Measurements from ENCODE around the gene OPA1.
A peak's percentile ranks its signal among the peaks of the same experiment; 100 is the strongest.

Gene OPA1

DNA sequence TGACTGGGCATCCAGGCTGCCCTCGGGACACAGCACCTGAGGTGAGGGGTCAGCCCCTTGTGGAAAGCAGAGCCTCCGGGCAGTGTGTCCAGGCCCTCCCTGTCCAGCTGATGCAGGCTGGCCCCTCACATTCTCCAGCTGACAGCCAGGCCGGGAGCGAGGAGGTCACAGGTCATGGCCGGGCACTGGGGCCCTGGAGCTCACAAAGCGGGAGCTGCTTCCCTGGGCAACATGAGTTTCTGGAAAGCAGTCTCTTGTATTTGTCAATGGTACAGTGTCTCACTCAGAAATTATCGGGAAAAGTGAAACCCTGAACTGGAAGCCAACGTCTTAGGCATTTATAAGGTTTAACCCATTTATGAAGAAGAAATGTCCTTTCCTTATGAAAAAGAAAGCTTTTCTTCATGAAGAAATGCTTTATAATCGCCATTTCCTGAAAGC lies 118.5 kb downstream of the OPA1 start:
- DNase-seq: no peak

DNA sequence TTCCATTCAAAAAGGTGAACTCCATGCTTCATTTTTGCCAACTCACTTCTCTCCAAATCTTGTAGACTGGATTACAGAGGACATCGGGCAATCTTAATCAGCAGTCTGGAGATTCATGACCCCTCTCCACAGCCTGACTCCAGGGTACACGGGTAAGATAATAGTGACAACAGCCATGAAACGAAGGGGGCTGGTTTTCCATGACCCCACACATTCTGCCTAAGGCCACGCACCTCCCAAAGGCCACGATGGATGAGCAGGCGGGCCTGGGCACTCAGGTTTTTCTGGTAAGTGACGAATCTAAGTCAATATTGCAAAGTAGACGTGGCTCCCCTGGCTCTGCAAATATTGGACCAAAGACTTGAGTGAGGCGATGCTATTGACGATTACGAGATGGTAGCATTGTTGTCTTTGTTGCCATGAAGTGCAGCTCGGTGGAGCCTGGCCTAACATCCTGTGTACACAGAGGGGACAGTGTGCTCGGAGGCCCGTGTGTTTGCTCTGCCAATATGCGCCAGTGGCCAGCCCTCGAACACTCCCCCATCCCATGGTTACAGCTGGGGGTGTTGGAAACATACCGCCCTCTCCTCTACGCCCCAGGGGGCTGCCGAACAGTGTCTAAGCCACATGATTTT lies 119.1 kb downstream of the OPA1 start:
- no peak for DNase-seq

DNA sequence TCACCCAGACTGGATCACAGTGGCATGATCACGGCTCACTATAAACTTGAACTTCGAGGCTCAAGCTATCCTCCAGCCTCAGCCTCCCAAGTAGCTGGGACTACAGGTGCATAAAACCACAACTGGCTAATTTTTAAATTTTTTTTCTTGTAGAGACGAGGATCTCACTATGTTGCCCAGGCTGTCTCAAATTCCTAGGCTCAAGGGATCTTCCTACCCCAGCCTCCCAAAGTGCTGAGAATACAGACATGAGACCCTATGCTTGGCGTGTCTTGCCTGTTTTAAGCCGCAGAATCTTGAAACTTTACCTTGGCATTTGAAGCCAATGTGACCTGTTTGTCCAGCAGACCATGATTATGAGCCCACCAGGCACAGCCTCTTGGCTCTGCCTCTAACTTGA lies 119.9 kb downstream of the OPA1 start:
- DNase-seq: no peak

DNA sequence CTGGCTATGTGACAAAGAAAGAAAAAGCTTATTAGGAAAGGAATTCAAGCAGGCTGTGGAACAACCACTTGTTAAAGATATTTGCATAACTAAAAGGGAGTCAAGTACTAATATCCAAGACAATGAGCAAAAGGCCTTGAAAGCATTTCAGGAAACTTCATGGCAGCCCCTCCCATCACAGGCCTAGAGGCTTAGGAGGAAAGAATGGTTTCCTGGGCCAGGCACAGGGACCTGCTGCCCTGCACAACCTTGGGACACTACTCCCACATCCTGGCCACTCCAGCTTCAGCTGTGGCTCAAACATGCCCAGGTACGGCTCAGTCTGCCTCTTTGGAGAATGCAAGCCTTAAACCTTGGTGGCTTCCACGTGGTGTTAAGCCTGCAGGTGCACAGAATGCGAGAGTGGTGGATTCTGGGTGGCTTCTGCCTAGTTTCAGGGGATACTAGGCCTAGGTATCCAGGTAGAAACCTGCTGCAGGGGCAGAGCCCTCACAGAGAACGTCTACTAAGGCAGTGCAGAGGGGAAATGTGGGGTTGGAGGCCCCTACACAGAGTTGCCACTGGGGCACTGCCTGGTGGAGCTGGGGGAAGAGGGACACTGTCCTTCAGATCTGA lies 121.6 kb downstream of the OPA1 start:
- DNase-seq: no peak

DNA sequence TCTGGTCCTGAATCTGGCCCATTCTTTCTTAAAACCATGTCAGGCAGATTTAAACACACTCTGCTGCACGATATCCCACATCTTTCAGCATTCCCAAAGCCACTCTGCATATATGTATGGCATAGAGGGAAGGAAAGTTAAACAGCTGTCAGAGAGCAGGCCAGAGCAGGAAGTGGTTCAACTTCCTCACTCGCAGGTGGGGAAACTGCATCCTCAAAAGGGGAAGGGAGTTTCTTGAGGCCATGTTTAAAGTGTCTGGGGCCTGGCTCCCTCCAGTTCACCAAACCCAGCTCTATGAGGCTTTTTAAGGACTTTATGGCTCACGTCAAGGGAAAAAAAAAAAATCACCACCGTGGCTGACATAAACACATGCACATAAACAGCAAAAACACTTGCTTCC lies 123.1 kb downstream of the OPA1 start:
- no peak for DNase-seq

DNA sequence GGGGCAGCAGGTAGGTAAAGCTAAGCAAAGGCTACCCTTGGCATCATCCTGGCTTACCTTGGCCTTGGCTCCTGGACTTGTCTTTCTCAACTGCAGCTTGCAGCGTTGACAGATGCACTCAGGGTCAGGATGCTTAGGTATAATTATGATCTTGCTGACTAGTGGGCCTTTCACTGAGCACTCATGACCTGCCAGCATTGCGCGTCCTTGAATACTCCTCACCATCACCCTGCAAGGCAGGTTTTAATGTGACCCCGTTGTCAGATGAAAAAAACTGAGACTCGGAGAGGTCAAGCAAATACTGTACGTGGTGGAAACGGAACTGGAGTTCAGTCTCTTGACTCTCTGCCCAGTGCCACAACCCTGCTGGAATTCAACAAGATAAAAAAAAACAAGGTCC lies 126.7 kb downstream of the OPA1 start:
- DNase-seq: no peak

DNA sequence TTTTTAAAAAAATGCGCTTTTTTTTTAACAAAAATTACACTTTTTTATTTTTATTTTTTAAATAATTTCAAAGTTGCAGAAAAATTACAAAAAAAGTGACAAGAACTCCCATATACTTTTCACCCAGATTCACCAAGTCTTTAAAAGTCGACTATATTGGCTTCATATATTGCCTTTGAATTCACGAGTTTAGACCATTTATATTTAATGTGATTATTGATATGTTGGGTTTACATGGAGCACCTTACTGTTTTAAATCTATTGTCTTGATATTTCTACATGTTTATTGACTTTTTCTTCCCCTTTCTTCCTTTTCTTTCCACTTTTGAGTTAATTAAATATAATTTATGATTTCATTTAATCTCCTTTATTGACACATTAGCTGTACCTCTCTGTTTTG lies 127.2 kb downstream of the OPA1 start:
- no peak for DNase-seq

DNA sequence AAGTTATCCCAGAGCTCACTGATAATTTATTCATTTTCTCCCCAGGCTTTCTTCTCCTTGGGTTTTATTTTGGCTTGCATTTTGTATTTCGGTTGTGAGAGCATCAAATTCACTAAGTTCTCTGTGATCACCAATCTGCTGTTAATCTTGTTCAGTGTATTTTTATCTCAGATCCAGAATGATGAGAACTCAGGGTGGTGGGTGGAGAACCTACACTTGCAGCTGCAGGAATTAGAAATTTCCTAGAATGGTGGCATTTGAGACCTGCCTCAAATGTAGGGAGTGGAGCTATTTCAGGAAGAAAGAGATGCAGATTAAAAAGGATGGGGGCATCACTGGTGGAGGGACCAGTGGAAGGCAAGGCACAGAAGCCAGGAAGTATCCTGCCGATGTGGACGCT lies 129.6 kb downstream of the OPA1 start:
- DNase-seq: no peak

DNA sequence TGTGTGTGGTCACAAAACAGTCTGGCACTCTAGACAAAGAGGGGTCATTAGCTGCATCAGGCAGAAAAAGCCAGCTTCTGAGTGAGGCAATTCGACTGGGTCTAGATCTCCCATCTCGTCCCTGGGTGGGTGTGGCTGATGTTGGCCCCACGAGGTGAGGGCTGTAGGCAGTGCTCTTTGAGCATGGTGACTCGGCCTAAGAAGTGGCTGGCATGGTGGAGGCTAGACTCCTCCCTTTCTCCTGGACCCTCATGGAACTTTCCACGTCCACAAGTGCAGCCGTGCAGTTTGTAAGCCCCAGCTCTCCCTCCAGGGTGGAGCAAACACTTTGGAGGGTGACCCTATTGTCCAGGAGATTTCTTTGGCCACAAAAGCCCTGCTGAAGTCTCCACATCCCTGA lies 134.1 kb downstream of the OPA1 start:
- DNase-seq: no peak

DNA sequence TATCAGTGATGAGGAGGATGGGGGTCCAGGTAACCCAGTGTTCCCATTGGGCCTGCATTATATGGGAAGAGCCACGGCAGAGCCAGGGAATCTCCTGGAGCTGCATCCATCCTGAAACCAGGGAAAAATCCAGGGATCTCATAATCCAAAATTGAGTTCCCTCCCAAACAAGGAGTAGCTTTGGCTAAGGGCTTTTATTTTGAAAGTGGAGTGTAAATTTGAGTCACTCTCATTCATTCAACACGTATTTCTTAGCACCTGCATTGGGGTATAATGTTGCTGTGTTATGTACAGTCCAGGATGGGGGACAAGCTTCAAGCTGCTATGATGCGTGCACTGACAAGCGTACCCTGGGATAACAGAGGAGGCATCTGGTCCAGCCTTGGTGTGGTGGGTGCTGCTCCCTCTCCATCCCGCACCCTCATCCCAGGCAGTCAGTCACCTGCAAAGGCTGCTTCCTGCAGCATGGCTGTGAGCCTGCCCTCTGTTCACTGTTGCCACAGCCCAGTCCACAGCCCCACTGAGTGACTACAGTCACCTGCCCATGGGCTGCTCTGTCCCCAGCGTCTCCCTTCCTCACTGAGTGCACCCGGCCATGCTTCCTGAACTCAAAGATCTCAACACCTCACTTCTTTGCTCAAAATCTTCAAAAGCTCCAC lies 135.6 kb downstream of the OPA1 start:
- DNase-seq: no peak

DNA sequence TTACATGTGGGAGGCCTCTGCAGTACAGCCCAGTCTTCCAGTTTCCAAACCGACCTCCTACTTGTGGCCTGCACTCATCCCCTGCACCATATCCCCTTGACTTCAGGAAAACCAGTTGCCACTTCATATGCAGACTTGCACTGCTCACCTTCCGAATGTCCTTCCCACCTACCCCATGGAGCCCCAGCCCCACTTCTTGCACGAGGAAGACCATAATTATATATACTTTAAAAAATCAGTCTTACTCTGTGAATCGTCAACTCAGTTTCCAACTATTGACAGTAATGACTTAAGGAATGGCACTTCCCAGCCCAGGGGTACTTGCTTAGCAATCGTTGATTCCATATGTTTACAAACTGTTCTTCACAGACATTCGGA lies 136.1 kb downstream of the OPA1 start:
- no peak for DNase-seq

DNA sequence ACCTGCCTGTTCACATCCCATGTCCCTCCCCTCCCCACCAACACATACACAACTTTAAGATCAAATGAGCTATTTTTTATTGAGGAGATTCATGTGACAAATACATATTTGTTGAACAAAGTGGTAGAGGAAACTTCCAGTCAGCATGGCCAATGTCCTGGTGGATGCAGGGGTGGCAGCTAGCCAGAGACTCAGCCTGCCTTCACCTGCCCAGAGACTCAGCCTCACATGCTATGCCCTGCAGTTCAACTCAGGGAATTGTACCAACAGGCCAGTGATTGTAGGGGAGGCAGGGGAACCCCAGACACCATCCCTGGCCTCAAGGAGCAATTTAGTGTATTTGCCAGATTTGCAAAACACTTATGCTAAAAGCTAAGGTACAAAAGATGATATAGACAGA lies 136.6 kb downstream of the OPA1 start:
- DNase-seq: no peak

DNA sequence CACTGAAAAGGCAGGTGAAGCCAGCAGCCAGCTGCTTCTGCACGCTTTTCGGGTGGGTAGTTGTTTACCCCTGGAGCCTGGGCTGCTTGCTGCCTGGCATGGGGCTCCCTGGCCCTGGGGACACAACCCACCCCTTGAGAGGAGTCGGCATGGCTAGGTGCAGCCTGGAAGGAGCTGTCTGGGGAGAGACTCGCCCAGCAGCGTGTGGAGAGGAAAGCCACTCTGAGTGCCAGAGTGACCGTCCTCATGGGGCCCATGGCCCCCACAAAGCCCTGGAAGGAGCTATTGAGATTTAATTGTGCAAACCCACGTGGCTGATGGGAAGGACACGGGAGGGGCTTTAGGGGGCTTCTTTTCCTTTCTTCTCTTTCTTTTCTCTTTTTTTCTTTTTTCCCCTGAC lies 137.5 kb downstream of the OPA1 start:
- no peak for DNase-seq

DNA sequence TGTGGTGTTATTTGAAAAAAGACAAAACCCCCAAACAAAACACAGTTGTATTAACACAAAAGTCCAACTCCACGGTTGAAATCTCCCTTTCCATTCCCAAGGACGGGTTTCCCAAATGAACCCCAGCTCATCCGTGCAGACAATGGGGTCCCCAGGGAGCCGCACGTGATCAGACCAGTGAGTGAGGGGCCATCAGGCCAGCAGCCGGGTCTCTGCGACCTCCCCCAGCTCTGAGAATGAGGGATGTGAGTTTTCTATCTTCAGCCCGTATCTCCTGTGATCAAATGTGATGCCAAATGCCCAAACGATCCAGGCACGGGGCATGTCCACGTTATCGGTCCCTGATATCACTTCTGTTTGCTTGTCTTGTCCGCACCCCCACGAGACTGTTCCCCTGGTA lies 138.0 kb downstream of the OPA1 start:
- no peak for DNase-seq

DNA sequence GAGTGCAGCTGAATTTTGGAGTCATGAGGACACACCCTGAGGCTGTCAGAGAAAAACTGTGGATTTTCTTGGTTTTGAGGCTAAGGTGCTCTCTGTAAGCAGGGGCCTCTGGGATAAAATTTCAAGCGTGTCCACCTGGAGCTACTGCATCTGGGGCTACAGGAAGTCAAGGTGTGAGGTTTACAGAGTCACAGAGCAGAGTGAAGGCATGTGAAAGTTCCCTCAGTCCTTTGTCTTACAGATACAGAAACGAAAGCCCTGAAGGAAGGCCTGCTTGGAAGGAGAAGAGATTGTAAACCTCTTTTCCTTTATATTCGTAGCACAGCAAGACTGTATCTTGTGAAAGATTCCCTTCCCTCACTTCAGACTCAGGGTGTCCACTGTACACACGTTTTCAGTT lies 138.6 kb downstream of the OPA1 start:
- no peak for DNase-seq

DNA sequence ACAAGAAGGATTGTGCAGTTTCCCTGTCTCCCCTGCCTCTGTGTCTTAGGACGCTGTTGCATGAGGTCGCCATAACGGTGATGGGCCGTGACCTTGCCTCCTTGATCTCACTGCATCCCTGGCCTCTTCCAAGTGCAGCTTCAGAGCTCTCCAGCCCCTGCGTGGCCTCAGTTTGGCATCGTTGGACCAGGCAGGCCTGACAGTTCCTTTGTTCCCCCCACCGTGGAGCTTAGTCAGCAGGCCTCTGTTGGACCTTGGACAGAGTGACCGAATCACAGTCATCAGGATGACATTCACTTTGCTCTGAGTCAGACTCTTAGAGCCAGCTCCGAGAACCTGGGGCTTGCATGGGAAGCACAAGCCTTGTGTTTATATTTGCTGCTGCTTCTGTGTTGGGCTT lies 139.4 kb downstream of the OPA1 start:
- DNase-seq: no peak

DNA sequence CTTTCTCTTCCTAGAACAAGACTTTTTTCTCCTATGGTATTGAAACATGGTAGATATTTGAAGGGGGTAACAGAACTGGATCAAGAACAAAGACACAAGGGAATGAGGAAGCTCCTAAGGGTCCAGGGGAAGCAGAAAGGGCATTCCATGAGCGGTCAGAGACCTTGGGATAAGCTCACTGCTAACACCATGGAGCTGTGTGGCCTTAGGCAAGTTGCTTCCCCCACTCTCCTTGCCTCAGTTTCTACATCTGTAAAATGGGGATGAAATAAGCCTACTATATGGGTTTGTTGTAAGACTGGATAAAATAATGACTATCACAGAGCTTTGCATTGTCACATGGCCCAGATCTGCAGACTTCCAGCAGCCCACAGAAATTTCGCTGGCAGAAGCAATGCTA lies 139.8 kb downstream of the OPA1 start:
- no peak for DNase-seq

DNA sequence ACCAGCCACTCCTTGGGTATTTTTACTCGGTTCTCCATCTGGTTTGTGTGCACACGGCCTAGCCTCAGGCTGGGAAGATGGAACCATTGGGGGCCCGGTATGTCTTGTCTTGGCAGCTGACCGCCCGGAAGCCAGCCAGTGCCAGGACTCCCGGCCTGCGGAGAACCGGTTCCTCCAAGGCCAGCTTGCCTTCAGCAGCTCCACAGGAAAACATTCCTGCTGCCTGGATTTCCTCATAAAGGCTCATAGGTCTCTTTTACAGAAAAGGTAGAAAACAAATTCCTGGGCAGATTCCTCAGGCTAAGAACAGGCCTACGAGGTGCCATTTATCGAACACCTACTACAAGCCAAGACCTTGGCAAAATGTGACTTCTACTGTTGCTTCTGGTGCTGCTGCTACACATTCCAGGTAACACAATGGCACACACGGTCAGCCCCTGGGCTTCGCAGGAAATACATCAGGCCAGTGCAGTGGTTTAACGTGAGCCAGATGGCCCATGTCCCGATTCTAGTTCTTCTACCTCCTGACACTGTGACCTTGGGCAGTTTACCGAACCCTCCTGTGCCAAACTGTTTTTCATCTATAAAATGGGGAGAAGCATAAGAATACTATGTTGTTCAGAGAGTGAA lies 141.8 kb downstream of the OPA1 start:
- DNase-seq: no peak

DNA sequence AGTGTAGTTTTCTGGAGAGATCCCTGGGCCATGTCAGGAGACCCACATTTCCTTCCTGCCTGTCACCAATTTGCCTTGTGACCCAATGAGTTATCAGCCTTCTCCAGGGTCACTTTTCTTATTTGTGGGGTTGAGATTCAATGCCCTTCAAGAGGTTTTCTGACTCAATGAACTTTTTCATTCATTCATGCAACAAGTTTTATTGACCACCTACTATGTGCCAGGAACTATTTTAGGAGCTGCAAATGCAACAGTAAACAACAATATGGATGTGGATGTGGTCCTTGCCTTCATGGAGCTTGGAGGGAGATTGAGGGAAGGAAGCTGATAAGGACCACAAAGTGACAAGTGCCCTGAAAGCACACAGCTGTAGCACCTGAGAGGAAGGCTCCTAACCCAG lies 142.8 kb downstream of the OPA1 start:
- DNase-seq: no peak

DNA sequence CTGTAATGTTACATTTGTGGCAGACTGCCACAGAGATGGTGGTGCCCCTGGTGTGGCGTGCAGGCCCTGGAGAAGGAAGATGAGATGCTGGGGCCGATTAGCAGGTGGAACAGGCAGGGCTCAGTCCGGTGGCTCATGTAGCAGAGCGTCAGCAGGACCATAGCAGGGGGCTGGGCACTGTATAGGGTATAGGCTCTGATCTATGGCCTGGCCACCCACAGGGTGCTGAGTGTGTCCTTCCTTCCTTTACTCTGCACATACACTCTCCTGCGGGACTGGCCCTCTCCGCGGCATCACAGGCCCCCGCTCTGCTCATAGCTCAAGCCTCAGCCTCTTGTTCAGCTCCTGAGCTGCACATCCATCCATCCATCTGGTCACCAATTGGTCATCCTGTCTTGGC lies 143.6 kb downstream of the OPA1 start:
- no peak for DNase-seq

DNA sequence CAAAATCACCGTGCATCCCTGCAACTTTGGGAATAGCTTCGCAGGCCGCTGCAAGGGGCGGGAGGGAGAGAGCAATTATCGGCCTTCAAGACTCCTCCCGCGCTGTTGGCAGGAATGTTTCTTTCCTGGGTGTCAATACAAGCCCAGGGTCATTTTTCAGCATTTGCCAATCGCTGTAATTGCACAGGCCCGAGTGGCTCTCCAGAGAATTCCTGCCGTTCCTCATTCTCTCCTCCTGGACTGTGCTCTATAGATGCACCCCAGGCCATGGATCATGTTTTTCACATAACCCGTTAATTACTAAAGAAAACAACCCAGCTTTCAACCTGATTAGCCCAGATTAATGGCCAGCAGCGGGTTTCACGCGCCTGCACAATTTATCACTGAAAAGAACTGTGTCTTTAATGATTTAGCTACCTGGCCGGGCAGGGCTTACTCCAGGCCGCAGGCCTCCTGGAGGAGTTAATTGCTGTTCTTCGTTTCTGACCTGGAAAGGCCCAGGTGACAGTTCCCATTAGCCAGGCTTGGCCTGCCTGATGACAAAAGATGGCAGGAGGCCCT lies 144.3 kb downstream of the OPA1 start:
- DNase-seq: no peak

DNA sequence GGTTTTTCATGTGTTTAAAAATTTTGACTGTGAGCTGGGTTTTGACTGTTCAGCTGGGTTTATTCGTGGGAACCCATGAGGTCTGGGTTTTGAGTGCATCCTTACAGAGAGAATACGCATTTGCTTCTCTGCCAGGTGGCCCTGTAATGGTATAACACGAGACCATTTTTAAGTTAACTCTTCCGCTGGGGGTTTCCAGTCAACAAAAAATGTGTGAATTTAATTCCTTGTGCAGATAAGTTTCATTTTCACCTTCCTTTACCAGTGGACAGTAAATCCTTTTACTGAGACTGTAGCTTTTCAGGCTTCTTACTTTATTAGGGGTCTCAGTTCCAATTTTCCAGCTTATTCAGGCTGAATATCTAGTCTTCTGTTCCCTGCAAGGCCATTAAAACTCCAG lies 149.6 kb downstream of the OPA1 start:
- no peak for DNase-seq

DNA sequence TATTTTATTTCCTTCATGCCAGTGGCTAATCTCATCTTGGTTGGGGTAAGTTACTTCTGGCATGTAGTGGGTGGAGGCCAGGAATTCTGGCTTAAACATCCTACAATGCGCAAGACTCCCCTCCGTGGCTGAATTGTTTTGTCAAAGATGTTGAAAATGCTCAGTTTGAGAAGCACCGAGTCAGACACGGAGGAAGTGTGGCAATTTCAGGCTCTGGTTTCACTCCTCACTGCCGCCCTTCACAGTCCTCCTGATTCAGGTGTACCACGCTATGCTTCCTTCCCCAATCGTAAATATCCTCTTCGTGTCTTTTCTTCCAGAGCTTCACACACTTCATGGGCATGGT lies 150.7 kb downstream of the OPA1 start:
- DNase-seq: peak; percentile 28
